PC-3 (cell line): ENCODE data around the gene NUP62. TPM values are rescaled to one million over a fixed set of nuclear protein-coding genes. Genes with fewer than 3 reads are reported as not detected.

Source experiments
- ATAC-seq: fragments of 200-7000 bp; cut with Tn5 transposase; 2 replicates; pipeline ENCODE4 v1.9.1; 2020; ENCODE audit warnings: mild to moderate bottlenecking, moderate library complexity
- BruUV-seq: library from RNA; stranded (reverse); fragments of 400-500 nt; replicated peaks from 2 replicates; lab custom pipeline; 2021; lab: Mats Ljungman, UMichigan
- CTCF ChIA-PET: fragments of 300-600 bp; sonication (Branson Sonifier 250); formaldehyde crosslinking; loops from one replicate; lab custom pipeline; 2022; ENCODE audit warnings: antibody characterized with exemption; lab: Charles Lee
- POLR2A ChIA-PET: fragments of 300-600 bp; sonication (Branson Sonifier 250); formaldehyde crosslinking; loops from one replicate; lab custom pipeline; 2022; ENCODE audit warnings: antibody characterized with exemption; ENCODE audit not compliant: unreplicated experiment; lab: Charles Lee
- DNase-seq: peaks from one replicate; pipeline ENCODE4 v3.0.0-alpha.2; 2015
- H2AFZ ChIP-seq: fragments of 300-600 bp; sonication (generic); 2 replicates; pipeline ENCODE4 v1.6.0; 2016; ENCODE audit warnings: antibody characterized with exemption, low read length
- H3F3A ChIP-seq: fragments of 300-600 bp; sonication (generic); one replicate; pipeline ENCODE4 v1.6.0; 2017; ENCODE audit warnings: antibody characterized with exemption, low read length, control low read depth, mild to moderate bottlenecking; ENCODE audit not compliant: unreplicated experiment
- H3K27ac ChIP-seq: fragments of 300-600 bp; sonication (generic); 2 replicates; pipeline ENCODE4 v1.5.1; 2016; ENCODE audit warnings: mild to moderate bottlenecking, low read length
- H3K27me3 ChIP-seq: fragments of 300-600 bp; sonication (generic); 2 replicates; pipeline ENCODE4 v1.6.1; 2016; ENCODE audit warnings: low read length, mixed read lengths
- H3K36me3 ChIP-seq: fragments of 300-600 bp; sonication (generic); 2 replicates; pipeline ENCODE4 v1.6.1; 2016; ENCODE audit warnings: low read depth, mixed run types, low read length, mixed read lengths
- H3K4me1 ChIP-seq: fragments of 300-600 bp; sonication (generic); 2 replicates; pipeline ENCODE4 v1.5.1; 2016; ENCODE audit warnings: low read length; ENCODE audit not compliant: insufficient read depth
- H3K4me2 ChIP-seq: fragments of 300-600 bp; sonication (generic); 2 replicates; pipeline ENCODE4 v1.6.0; 2016; ENCODE audit warnings: low read length
- H3K4me3 ChIP-seq: fragments of 300-600 bp; sonication (generic); 2 replicates; pipeline ENCODE4 v1.5.1; 2016; ENCODE audit warnings: mild to moderate bottlenecking, low read length, mixed read lengths
- H3K79me2 ChIP-seq: fragments of 300-600 bp; sonication (generic); 2 replicates; pipeline ENCODE4 v1.6.1; 2017; ENCODE audit warnings: low read length, mixed read lengths
- H3K9ac ChIP-seq: fragments of 300-600 bp; sonication (generic); 2 replicates; pipeline ENCODE4 v1.6.0; 2016; ENCODE audit warnings: mild to moderate bottlenecking, low read length
- H3K9me2 ChIP-seq: fragments of 300-600 bp; sonication (generic); replicated peaks from 2 replicates; pipeline ENCODE4 v1.6.1; 2016; ENCODE audit warnings: mixed run types, low read length, mixed read lengths
- H3K9me3 ChIP-seq: fragments of 300-600 bp; sonication (generic); 2 replicates; pipeline ENCODE4 v1.6.1; 2016; ENCODE audit warnings: low read length, mixed read lengths
- H4K20me1 ChIP-seq: fragments of 300-600 bp; sonication (generic); 2 replicates; pipeline ENCODE4 v1.6.1; 2016; ENCODE audit warnings: low read length, mixed read lengths
- EZH2 ChIP-seq: fragments of 300-600 bp; sonication (generic); IDR thresholded peaks from one replicate; pipeline ENCODE4 v1.6.1; 2017; ENCODE audit warnings: antibody characterized with exemption, mild to moderate bottlenecking, low read length; ENCODE audit not compliant: unreplicated experiment
- EZH2phosphoT487 ChIP-seq: fragments of 300-600 bp; sonication (generic); IDR thresholded peaks from 2 replicates; pipeline ENCODE4 v1.6.1; 2018; ENCODE audit warnings: mild to moderate bottlenecking, antibody characterized with exemption, low read length, borderline replicate concordance
- intact Hi-C: fragments of 100-400 bp; cut with micrococcal nuclease; formaldehyde crosslinking; loops from 2 replicates; pipeline ENCODE4 v1.9.0; 2023
- total RNA-seq: library from RNA; depleted of rRNA; stranded (reverse); fragments of >200 nt; gene quantifications from 2 replicates; pipeline ENCODE4 v1.2.3, GENCODE V29; 2014
- TF ChIP-seq, protein P1 (sequence below): fragments of 300-600 bp; sonication (generic); conservative IDR thresholded peaks from 2 replicates; pipeline ENCODE4 v1.5.1; 2017; ENCODE audit warnings: antibody characterized with exemption, low read depth, mild to moderate bottlenecking, low read length

Gene NUP62
- total RNA-seq, 1 experiment from 2014 or later: 129 TPM

- DNase-seq (no peak), ATAC-seq (peak; percentile 35; the same call in 1 of the 2 replicates)
- H3K9ac ChIP-seq: 0 out of 2 replicates have a peak within 1 kb of the TSS, but pooled peaks have one; percentile 1
- H3K4me3 ChIP-seq: no peak within 1 kb of the TSS
- ChIA-PET CTCF (no interaction called here), POLR2A (no interaction called here)
- no TSS peak for BruUV-seq
- no peaks in the 10 kb centered on the region for H3K36me3 ChIP-seq
- peak within 1 kb of the TSS; percentile 39; the same call in 1 of the 2 replicates for H2AFZ ChIP-seq
- no peaks in the 10 kb centered on the region for H3F3A ChIP-seq
- H4K20me1 ChIP-seq: no peaks in the 10 kb centered on the region
- no peaks in the 10 kb centered on the region for H3K27me3 ChIP-seq
- H3K4me1 ChIP-seq: peaks cover 12% of the 10 kb centered on the region
- intact Hi-C loops: no loop called here
- H3K27ac ChIP-seq: peak within 1 kb of the TSS; percentile 17
- H3K9me2 ChIP-seq: no peaks in the 10 kb centered on the region
- no peaks in the 10 kb centered on the region for H3K79me2 ChIP-seq
- H3K4me2 ChIP-seq: peak within 1 kb of the TSS; percentile 18; the same call in 1 of the 2 replicates
- TF ChIP-seq EZH2 (no peak), EZH2phosphoT487 (no peak)
- H3K9me3 ChIP-seq: no peaks in the 10 kb centered on the region
Observed at GRCh38 chr19:49896863-49897621, 32.3 kb downstream of the NUP62 start, which contains the start of gene IL4I1. TSS of gene IL4I1 (minus strand) at chr19:49896887. CDS start at chr19:49896160, 727 bp downstream.

- H3K4me1 ChIP-seq: peaks cover 12% of the 10 kb centered on the region
- CTCF ChIA-PET: no interaction called here
- H3K4me3 ChIP-seq: no peak overlapping the region
- no TSS peak for BruUV-seq
- TF ChIP-seq, protein P1, sequence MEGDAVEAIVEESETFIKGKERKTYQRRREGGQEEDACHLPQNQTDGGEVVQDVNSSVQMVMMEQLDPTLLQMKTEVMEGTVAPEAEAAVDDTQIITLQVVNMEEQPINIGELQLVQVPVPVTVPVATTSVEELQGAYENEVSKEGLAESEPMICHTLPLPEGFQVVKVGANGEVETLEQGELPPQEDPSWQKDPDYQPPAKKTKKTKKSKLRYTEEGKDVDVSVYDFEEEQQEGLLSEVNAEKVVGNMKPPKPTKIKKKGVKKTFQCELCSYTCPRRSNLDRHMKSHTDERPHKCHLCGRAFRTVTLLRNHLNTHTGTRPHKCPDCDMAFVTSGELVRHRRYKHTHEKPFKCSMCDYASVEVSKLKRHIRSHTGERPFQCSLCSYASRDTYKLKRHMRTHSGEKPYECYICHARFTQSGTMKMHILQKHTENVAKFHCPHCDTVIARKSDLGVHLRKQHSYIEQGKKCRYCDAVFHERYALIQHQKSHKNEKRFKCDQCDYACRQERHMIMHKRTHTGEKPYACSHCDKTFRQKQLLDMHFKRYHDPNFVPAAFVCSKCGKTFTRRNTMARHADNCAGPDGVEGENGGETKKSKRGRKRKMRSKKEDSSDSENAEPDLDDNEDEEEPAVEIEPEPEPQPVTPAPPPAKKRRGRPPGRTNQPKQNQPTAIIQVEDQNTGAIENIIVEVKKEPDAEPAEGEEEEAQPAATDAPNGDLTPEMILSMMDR: no peak
- TF ChIP-seq EZH2phosphoT487 (no peak), EZH2 (no peak)
- no peaks in the 10 kb centered on the region for H4K20me1 ChIP-seq
- no peaks in the 10 kb centered on the region for H3K27me3 ChIP-seq
- no peak overlapping the region for H3K4me2 ChIP-seq
- no peaks in the 10 kb centered on the region for H3K9me2 ChIP-seq
- H3K9ac ChIP-seq: no peak overlapping the region
- no peaks in the 10 kb centered on the region for H3K36me3 ChIP-seq
- intact Hi-C loops: no loop called here
- H3F3A ChIP-seq: no peaks in the 10 kb centered on the region
- POLR2A ChIA-PET: interaction anchor here (0.6 kb wide), 1 partner anchor 129 kb away, joined by 5 read pairs; the partner anchor contains the start of gene AP2A1
- H3K79me2 ChIP-seq: no peaks in the 10 kb centered on the region
- H2AFZ ChIP-seq: no peak overlapping the region
- DNase-seq: no peak
- no peaks in the 10 kb centered on the region for H3K9me3 ChIP-seq
- H3K27ac ChIP-seq: no peak overlapping the region
- ATAC-seq: no peak
Observed at GRCh38 chr19:49895566-49896297, 33.6 kb downstream of the NUP62 start.

- ATAC-seq (no peak), DNase-seq (no peak)
- ChIA-PET CTCF (no interaction called here), POLR2A (no interaction called here)
- Histone ChIP-seq H3K4me2 (no peak overlapping the region), H3K4me1 (peaks cover 12% of the 10 kb centered on the region), H3K4me3 (no peak overlapping the region), H3F3A (no peaks in the 10 kb centered on the region), H3K27ac (no peak overlapping the region), H3K36me3 (no peaks in the 10 kb centered on the region), H3K9me3 (no peaks in the 10 kb centered on the region), H3K9ac (no peak overlapping the region), H2AFZ (no peak overlapping the region), H3K9me2 (no peaks in the 10 kb centered on the region), H3K27me3 (no peaks in the 10 kb centered on the region), H3K79me2 (no peaks in the 10 kb centered on the region), H4K20me1 (no peaks in the 10 kb centered on the region)
- TF ChIP-seq, protein P1: no peak
- no peak for TF ChIP-seq EZH2
- TF ChIP-seq EZH2phosphoT487: no peak
- BruUV-seq: no TSS peak
- intact Hi-C loops: no loop called here
Observed at GRCh38 chr19:49894879-49895565, 34.3 kb downstream of the NUP62 start.
